Fibroblast of lung (primary cell): ENCODE measurements around the gene TLE2.
"Not testable (repeated sequence)": the region's sequence is repeated elsewhere in the genome, so short reads cannot be mapped to it uniquely, and the experiment has no call there.

Source experiments
- CTCF ChIP-seq, 2 donors: IDR thresholded peaks in 1 of 2; conservative IDR thresholded peaks in 1 of 2; 1 replicate in 1 of 2; 2 replicates in 1 of 2; pipeline ENCODE4 v1.5.1; 2011 to 2012; ENCODE audit warnings: low read length in 2 of 2, control low read depth in 1 of 2, inconsistent platforms in 1 of 2, low read depth in 1 of 2, mild to moderate bottlenecking in 1 of 2
- EZH2 ChIP-seq: IDR thresholded peaks from 2 replicates; pipeline ENCODE4 v1.5.1; 2012; ENCODE audit warnings: low read length, control low read depth, mild to moderate bottlenecking; ENCODE audit errors: missing control alignments

GRCh38 chr19:2992333-2992732 lies 36.7 kb downstream of the TLE2 start:
- TF ChIP-seq CTCF (conservative IDR thresholded peaks at IDR 0.05 in 1 of 2, IDR thresholded peaks at IDR 0.05 in 1 of 2; ENCODE audit: low read depth in 1 of 2, low read length in 2 of 2); EZH2: not testable (repeated sequence)
